ENCODE results near the gene SLC25A3. TPM values are rescaled to one million over a fixed set of nuclear protein-coding genes. Genes with fewer than 3 reads are reported as not detected.
"Not testable (repeated sequence)": the region's sequence is repeated elsewhere in the genome, so short reads cannot be mapped to it uniquely, and the experiment has no call there.

The SLC25A3 gene
- total RNA-seq, 1 donor, result 620 TPM

DNA sequence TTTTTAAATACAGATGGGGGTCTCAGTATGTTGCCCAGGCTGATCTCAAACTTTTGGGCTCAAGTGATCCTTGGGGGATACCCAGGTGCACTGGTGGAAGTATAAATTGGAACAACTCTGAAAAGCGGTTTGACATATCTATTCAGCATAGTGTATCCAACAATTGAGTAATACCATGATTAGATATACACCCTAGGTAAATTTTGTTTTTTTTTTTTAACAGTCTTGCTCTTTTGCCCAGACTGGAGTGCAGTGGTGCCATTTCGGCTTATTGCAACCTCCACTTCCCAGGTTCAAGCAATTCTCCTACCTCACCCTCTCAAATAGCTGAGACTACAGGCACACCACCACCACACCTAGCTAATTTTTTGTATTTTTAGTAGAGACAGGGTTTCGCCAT lies 31.6 kb upstream of the SLC25A3 start:
- TF ChIP-seq CTCF (IDR thresholded peaks at IDR 0.05; ENCODE audit: insufficient read depth, low read depth, low read length), result no peak
- no peak overlapping the region for H3K4me3 ChIP-seq (ENCODE audit: low read depth, low read length)
- DNase-seq (ENCODE audit: low read depth), result no peak

- peak; percentile 51 for TF ChIP-seq CTCF (IDR thresholded peaks at IDR 0.05; ENCODE audit: insufficient read depth, low read depth, low read length)
- no peak overlapping the region for H3K4me3 ChIP-seq (ENCODE audit: low read depth, low read length)
- no peak for DNase-seq (ENCODE audit: low read depth)
Observed at GRCh38 chr12:98572010-98572409, 21.5 kb upstream of the SLC25A3 start.

DNA sequence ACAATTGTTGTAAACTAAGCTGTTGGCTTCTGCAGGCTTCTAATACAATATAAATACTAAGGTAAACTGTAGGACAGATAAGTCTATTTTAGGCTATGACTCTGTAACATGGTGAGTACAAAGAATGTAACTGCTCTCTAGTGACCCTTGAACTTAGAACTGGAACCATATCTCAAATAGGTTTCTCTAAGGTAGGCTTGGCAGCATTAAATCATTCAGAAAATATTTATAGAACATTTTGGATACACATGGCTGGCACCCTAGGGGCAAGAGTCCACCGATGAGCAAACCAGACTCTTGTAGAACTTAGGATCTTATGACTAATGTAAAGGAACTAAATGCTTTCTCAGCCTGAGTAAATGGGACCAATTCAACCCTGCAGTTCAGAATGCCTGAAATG lies 19.4 kb upstream of the SLC25A3 start:
- TF ChIP-seq CTCF (IDR thresholded peaks at IDR 0.05; ENCODE audit: insufficient read depth, low read depth, low read length), result no peak
- no peak overlapping the region for H3K4me3 ChIP-seq (ENCODE audit: low read depth, low read length)
- DNase-seq (ENCODE audit: low read depth), result no peak

DNA sequence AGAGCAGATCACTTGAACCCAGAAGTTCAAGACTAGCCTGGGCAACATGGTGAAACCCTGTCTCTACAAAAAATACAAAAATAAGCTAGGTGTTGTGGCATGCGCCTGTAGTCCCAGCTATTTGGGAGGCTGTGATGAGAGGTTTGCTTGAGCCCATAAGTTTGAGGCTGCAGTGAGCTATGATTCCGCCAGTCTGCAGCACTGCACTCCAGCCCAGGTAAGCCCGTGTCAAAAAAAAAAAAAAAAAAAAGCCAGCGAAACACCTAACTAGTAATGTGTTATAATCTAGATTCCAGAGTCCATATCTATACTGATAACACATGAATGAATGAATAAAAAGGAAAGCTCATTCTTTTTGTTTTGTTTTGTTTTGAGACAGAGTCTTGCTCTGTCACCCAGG lies 18.5 kb upstream of the SLC25A3 start:
- no peak for TF ChIP-seq CTCF (IDR thresholded peaks at IDR 0.05; ENCODE audit: insufficient read depth, low read depth, low read length)
- no peak overlapping the region for H3K4me3 ChIP-seq (ENCODE audit: low read depth, low read length)
- DNase-seq (ENCODE audit: low read depth), result no peak

DNA sequence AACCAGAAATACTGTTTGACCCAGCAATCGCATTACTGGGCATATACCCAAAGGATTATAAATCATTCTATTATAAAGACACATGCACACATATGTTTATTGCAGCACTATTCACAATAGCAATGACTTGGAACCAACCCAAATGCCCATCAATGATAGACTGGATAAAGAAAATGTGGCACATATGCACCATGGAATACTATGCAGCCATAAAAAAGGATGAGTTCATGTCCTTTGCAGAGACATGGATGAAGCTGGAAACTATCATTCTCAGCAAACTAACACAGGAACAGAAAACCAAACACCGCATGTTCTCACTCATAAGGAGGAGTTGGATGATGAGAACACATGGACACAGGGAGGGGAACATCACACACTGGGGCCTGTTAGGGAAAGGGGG lies 16.7 kb upstream of the SLC25A3 start:
- DNase-seq (ENCODE audit: low read depth); H3K4me3 ChIP-seq (ENCODE audit: low read depth, low read length): not testable (repeated sequence)

DNA sequence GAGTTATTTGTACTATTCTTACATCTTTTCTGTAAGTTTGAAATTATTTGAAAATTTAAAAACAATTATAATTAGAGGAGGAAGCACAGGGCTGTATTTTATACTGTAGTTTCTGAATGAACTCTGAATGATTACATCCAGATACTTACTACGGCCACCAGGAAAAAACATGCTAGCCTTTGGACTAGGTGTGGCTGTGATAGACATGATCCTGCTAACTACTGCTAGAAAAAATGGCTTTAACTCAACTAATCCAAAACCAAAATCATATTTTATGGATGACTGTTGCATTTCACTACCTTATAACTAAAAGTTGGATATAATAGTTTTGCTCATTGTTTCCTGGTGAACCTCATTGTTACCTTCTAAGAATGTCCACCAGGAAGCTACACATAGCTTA lies 15.1 kb upstream of the SLC25A3 start:
- no peak for DNase-seq (ENCODE audit: low read depth)
- H3K4me3 ChIP-seq (ENCODE audit: low read depth, low read length), result no peak overlapping the region
- no peak for TF ChIP-seq CTCF (IDR thresholded peaks at IDR 0.05; ENCODE audit: insufficient read depth, low read depth, low read length)

GRCh38 chr12:98578821-98579220 lies 14.7 kb upstream of the SLC25A3 start:
- H3K4me3 ChIP-seq (ENCODE audit: low read depth, low read length), result no peak overlapping the region
- peak; percentile 45 for DNase-seq (ENCODE audit: low read depth)
- TF ChIP-seq CTCF (IDR thresholded peaks at IDR 0.05; ENCODE audit: insufficient read depth, low read depth, low read length), result no peak
